ENCODE data around the gene SCYGR3.

- TF ChIP-seq CTCF (IDR thresholded peaks at IDR 0.05) (no peak), POLR2A (IDR thresholded peaks at IDR 0.05) (no peak)
Measured at GRCh38 chr2:227579791-227580190, 34.8 kb downstream of the SCYGR3 start.

All from testis (tissue), 2 donors.